HepG2 (cell line): ENCODE measurements around the gene TCAP. TPM values are rescaled to one million over a fixed set of nuclear protein-coding genes. Genes with fewer than 3 reads are reported as not detected.

Source experiments
- ARID4A ChIP-seq: sonication (generic); formaldehyde crosslinking; IDR thresholded peaks from 2 replicates; pipeline ENCODE4 v1.5.0; 2020; ENCODE audit warnings: mild to moderate bottlenecking, missing genetic modification reagents, borderline replicate concordance
- CC2D1A ChIP-seq: sonication (generic); formaldehyde crosslinking; IDR thresholded peaks from 2 replicates; pipeline ENCODE4 v1.8.1; 2023; ENCODE audit warnings: mild to moderate bottlenecking, missing genetic modification reagents
- FOSL2 ChIP-seq: sonication (generic); formaldehyde crosslinking; IDR thresholded peaks from 2 replicates; pipeline ENCODE4 v1.4.0; 2020; ENCODE audit warnings: missing genetic modification reagents
- GTF2F1 ChIP-seq: fragments of 150-350 bp; IDR thresholded peaks from 2 replicates; pipeline ENCODE4 v1.6.1; 2014; ENCODE audit warnings: low read length
- HOXA3 ChIP-seq: sonication (generic); formaldehyde crosslinking; IDR thresholded peaks from 2 replicates; pipeline ENCODE4 v1.5.0; 2020; ENCODE audit warnings: missing genetic modification reagents
- MAF1 ChIP-seq: sonication (generic); formaldehyde crosslinking; IDR thresholded peaks from 2 replicates; pipeline ENCODE4 v1.5.0; 2020; ENCODE audit warnings: missing genetic modification reagents, borderline replicate concordance
- MYNN ChIP-seq: sonication (generic); formaldehyde crosslinking; IDR thresholded peaks from 2 replicates; pipeline ENCODE4 v1.4.0; 2020; ENCODE audit warnings: mild to moderate bottlenecking, low read depth, missing genetic modification reagents
- NR2F6 ChIP-seq, 2 experiments: IDR thresholded peaks; 2 replicates each; pipeline ENCODE4 v1.6.1; 2016; ENCODE audit warnings: antibody characterized with exemption in 1 of 2, mild to moderate bottlenecking in 1 of 2
- RFX1 ChIP-seq: fragments of 450-650 bp; IDR thresholded peaks from 2 replicates; pipeline ENCODE4 v1.6.1; 2017
- RFX5 ChIP-seq: IDR thresholded peaks from 2 replicates; pipeline ENCODE4 v1.6.1; 2011; ENCODE audit warnings: low read depth, low read length, improper control_type of control experiment
- TBP ChIP-seq: sonication (generic); formaldehyde crosslinking; IDR thresholded peaks from 2 replicates; pipeline ENCODE4 v1.5.0; 2020; ENCODE audit warnings: missing genetic modification reagents
- TSC22D2 ChIP-seq: sonication (generic); formaldehyde crosslinking; IDR thresholded peaks from 2 replicates; pipeline ENCODE4 v1.5.1; 2020; ENCODE audit warnings: missing genetic modification reagents, mild to moderate bottlenecking, borderline replicate concordance
- ZBTB38 ChIP-seq: sonication (generic); formaldehyde crosslinking; IDR thresholded peaks from 2 replicates; pipeline ENCODE4 v1.5.1; 2020; ENCODE audit warnings: mild to moderate bottlenecking, missing genetic modification reagents
- ZNF143 ChIP-seq: sonication (generic); formaldehyde crosslinking; IDR thresholded peaks from 2 replicates; pipeline ENCODE4 v1.4.0; 2020; ENCODE audit warnings: missing genetic modification reagents
- ZNF160 ChIP-seq: sonication (generic); formaldehyde crosslinking; IDR thresholded peaks from 2 replicates; pipeline ENCODE4 v1.8.0; 2022; ENCODE audit warnings: mild to moderate bottlenecking, inconsistent platforms, missing genetic modification reagents
- ZNF225 ChIP-seq: sonication (generic); formaldehyde crosslinking; IDR thresholded peaks from 2 replicates; pipeline ENCODE4 v1.4.0; 2020; ENCODE audit warnings: mild to moderate bottlenecking, missing genetic modification reagents
- ZNF282 ChIP-seq: fragments of 450-650 bp; IDR thresholded peaks from 2 replicates; pipeline ENCODE4 v1.6.1; 2018; ENCODE audit not compliant: partially characterized antibody
- ZNF34 ChIP-seq: sonication (generic); formaldehyde crosslinking; IDR thresholded peaks from 2 replicates; pipeline ENCODE4 v1.4.0; 2020; ENCODE audit warnings: mild to moderate bottlenecking, missing genetic modification reagents, borderline replicate concordance
- ZNF44 ChIP-seq: sonication (generic); formaldehyde crosslinking; IDR thresholded peaks from 2 replicates; pipeline ENCODE4 v1.5.1; 2020; ENCODE audit warnings: mild to moderate bottlenecking, missing genetic modification reagents
- ZNF607 ChIP-seq: sonication (generic); formaldehyde crosslinking; IDR thresholded peaks from 2 replicates; pipeline ENCODE4 v1.5.1; 2020; ENCODE audit warnings: missing genetic modification reagents, mild to moderate bottlenecking, borderline replicate concordance
- ZNF678 ChIP-seq: sonication (generic); formaldehyde crosslinking; IDR thresholded peaks from 2 replicates; pipeline ENCODE4 v1.4.0; 2020; ENCODE audit warnings: mild to moderate bottlenecking, missing genetic modification reagents
- ZNF761 ChIP-seq: sonication (generic); formaldehyde crosslinking; conservative IDR thresholded peaks from 2 replicates; pipeline ENCODE4 v1.4.0; 2020; ENCODE audit warnings: mild to moderate bottlenecking, missing genetic modification reagents
- ZNF850 ChIP-seq: sonication (generic); formaldehyde crosslinking; conservative IDR thresholded peaks from 2 replicates; pipeline ENCODE4 v1.9.0; 2021; ENCODE audit warnings: mild to moderate bottlenecking, missing genetic modification reagents
- polyA plus RNA-seq, 8 experiments: library from polyadenylated mRNA; depleted of rRNA in 3 of 8; stranded (reverse) in 7 of 8; unstranded in 1 of 8; fragments of >200 nt; fragmentation: Illumina TruSeq in 4 of 8; extraction: Trizol in 4 of 8; gene quantifications; 2 replicates each; pipeline versions ENCODE4 v1.2.1 to v1.2.3, GENCODE V29; 2011 to 2016; ENCODE audit warnings: low read depth in 4 of 8, missing spikeins in 1 of 8, mixed read lengths in 1 of 8; ENCODE audit not compliant: insufficient read depth in 1 of 8
- total RNA-seq, 5 experiments: library from RNA; depleted of rRNA; stranded (reverse); fragments of >200 nt; fragmentation: Illumina TruSeq; extraction: Trizol; gene quantifications; 2 replicates each; pipeline ENCODE4 v1.2.3, GENCODE V29; 2016; ENCODE audit warnings: low read depth in 1 of 5
- TF ChIP-seq, protein P1 (sequence below): sonication (generic); formaldehyde crosslinking; IDR thresholded peaks from 2 replicates; pipeline ENCODE4 v1.4.0; 2020; ENCODE audit warnings: missing genetic modification reagents, borderline replicate concordance

The TCAP gene
- total and polyA plus RNA-seq, 2 of the 13 experiments (the other 11 are each of a cell fraction or from before 2014, with no cell fraction given) = 0.24 to 0.65 TPM

GRCh38 chr17:39663688-39664580, 1.2 kb upstream of the TCAP start (continued):
- TF ChIP-seq MYNN (CRISPR knock-in tag) (no peak), GTF2F1 (no peak), ZNF225 (CRISPR knock-in tag) (no peak), ZNF678 (no peak), ZNF160 (CRISPR knock-in tag) (0 out of 2 replicates have a peak, but pooled peaks have one; percentile 22), RFX5 (no peak), MAF1 (CRISPR knock-in tag) (no peak), ZNF282 (no peak), ZNF850 (CRISPR knock-in tag) (no peak), FOSL2 (no peak), ZNF44 (CRISPR knock-in tag) (0 out of 2 replicates have a peak, but pooled peaks have one; percentile 22), RFX1 (no peak), ARID4A (CRISPR knock-in tag) (peak; percentile 47; the same call in 1 of the 2 replicates), ZNF34 (CRISPR knock-in tag) (no peak), ZNF607 (CRISPR knock-in tag) (no peak), TSC22D2 (no peak), HOXA3 (CRISPR knock-in tag) (no peak), ZNF143 (CRISPR knock-in tag) (no peak), ZBTB38 (CRISPR knock-in tag) (no peak), TBP (CRISPR knock-in tag) (no peak), NR2F6 (IDR thresholded peaks at IDR 0.05) (no peak), NR2F6 (CRISPR knock-in tag; IDR thresholded peaks at IDR 0.05) (0 out of 2 replicates have a peak, but pooled peaks have one; percentile 10), ZNF761 (CRISPR knock-in tag) (no peak), CC2D1A (CRISPR knock-in tag) (no peak)
- TF ChIP-seq, protein P1, sequence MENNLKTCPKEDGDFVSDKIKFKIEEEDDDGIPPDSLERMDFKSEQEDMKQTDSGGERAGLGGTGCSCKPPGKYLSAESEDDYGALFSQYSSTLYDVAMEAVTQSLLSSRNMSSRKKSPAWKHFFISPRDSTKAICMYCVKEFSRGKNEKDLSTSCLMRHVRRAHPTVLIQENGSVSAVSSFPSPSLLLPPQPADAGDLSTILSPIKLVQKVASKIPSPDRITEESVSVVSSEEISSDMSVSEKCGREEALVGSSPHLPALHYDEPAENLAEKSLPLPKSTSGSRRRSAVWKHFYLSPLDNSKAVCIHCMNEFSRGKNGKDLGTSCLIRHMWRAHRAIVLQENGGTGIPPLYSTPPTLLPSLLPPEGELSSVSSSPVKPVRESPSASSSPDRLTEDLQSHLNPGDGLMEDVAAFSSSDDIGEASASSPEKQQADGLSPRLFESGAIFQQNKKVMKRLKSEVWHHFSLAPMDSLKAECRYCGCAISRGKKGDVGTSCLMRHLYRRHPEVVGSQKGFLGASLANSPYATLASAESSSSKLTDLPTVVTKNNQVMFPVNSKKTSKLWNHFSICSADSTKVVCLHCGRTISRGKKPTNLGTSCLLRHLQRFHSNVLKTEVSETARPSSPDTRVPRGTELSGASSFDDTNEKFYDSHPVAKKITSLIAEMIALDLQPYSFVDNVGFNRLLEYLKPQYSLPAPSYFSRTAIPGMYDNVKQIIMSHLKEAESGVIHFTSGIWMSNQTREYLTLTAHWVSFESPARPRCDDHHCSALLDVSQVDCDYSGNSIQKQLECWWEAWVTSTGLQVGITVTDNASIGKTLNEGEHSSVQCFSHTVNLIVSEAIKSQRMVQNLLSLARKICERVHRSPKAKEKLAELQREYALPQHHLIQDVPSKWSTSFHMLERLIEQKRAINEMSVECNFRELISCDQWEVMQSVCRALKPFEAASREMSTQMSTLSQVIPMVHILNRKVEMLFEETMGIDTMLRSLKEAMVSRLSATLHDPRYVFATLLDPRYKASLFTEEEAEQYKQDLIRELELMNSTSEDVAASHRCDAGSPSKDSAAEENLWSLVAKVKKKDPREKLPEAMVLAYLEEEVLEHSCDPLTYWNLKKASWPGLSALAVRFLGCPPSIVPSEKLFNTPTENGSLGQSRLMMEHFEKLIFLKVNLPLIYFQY (CRISPR knock-in tag) = no peak
